Glutamatergic neuron (in vitro differentiated cells): ENCODE data around the gene CCDC134. TPM values are rescaled to one million over a fixed set of nuclear protein-coding genes. Genes with fewer than 3 reads are reported as not detected.

Source experiments
- DNase-seq: peaks from one replicate; pipeline ENCODE4 v3.0.0; 2022
- H3K27ac Mint-ChIP-seq: one replicate; pipeline ENCODE4 v1.8.0; 2020; ENCODE audit warnings: mild to moderate bottlenecking, mixed read lengths, inconsistent platforms; ENCODE audit not compliant: unreplicated experiment
- H3K27me3 Mint-ChIP-seq: one replicate; pipeline ENCODE4 v1.8.0; 2020; ENCODE audit warnings: mild to moderate bottlenecking, moderate library complexity, mixed read lengths, inconsistent platforms; ENCODE audit not compliant: unreplicated experiment
- H3K36me3 Mint-ChIP-seq: one replicate; pipeline ENCODE4 v1.8.0; 2020; ENCODE audit warnings: mild to moderate bottlenecking, mixed read lengths, inconsistent platforms; ENCODE audit not compliant: unreplicated experiment
- H3K4me1 Mint-ChIP-seq: one replicate; pipeline ENCODE4 v1.8.0; 2020; ENCODE audit warnings: mild to moderate bottlenecking, low read depth, mixed read lengths, inconsistent platforms; ENCODE audit not compliant: unreplicated experiment
- H3K4me3 Mint-ChIP-seq: one replicate; pipeline ENCODE4 v1.8.0; 2020; ENCODE audit warnings: mild to moderate bottlenecking, mixed read lengths, inconsistent platforms; ENCODE audit not compliant: unreplicated experiment
- H3K9me3 Mint-ChIP-seq: one replicate; pipeline ENCODE4 v1.8.0; 2020; ENCODE audit warnings: mild to moderate bottlenecking, moderate library complexity, mixed read lengths, inconsistent platforms; ENCODE audit not compliant: unreplicated experiment
- total RNA-seq: library from RNA; stranded (reverse); fragmentation: NEBNext Ultra II Directional; extraction: Animal tissue kit (Norgen Biotek cat#: 25700); gene quantifications from one replicate; pipeline ENCODE4 v1.2.1, GENCODE V29; 2021; ENCODE audit not compliant: unreplicated experiment
- TF ChIP-seq, protein P1 (sequence below): fragments of 200-600 bp; sonication (generic); IDR thresholded peaks from one replicate; pipeline ENCODE4 v1.5.0; 2021; ENCODE audit not compliant: partially characterized antibody, unreplicated experiment

The CCDC134 gene
- total RNA-seq, 1 donor from 2014 or later = 9.4 TPM

DNA sequence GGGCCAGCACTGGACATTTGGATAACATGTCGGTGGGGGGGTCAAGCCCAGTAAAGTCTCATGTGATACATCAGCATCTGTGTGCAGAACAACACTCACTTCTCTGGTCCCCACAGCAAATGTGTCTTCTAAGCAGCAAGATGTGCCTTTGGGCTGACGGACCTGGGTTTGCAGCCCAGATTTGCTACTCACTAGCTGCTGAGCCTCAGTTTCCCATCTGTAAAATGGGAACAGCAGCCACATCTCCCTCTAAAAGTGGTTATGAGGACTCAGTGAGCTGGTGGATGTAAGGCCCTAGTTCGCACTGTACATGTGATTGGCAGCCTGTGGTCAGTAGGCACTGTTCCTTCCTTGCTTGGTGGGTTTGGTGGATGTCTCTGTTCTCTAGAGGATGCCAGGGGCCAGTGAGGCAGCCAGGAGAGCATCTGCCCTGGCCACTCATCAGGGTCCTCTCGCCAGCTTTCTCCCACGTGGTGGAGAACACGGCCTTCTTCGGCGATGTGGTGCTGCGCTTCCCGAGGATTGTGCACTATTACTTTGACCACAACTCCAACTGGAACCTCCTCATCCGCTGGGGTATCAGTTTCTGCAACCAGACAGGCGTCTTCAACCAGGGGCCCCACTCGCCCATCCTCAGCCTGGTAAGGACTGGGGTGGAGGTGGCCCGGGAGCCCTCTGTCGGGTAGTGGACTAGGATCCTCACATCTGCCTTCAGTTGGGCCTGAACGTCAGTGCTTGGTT, 12.5 kb downstream of the CCDC134 start:
- Mint-ChIP-seq H3K27me3 (no peaks in the 10 kb centered on the region), H3K36me3 (peaks cover 14% of the 10 kb centered on the region), H3K9me3 (no peaks in the 10 kb centered on the region), H3K27ac (no peak overlapping the region), H3K4me3 (no peak overlapping the region), H3K4me1 (no peaks in the 10 kb centered on the region)
- no peak for DNase-seq
- TF ChIP-seq, protein P1, sequence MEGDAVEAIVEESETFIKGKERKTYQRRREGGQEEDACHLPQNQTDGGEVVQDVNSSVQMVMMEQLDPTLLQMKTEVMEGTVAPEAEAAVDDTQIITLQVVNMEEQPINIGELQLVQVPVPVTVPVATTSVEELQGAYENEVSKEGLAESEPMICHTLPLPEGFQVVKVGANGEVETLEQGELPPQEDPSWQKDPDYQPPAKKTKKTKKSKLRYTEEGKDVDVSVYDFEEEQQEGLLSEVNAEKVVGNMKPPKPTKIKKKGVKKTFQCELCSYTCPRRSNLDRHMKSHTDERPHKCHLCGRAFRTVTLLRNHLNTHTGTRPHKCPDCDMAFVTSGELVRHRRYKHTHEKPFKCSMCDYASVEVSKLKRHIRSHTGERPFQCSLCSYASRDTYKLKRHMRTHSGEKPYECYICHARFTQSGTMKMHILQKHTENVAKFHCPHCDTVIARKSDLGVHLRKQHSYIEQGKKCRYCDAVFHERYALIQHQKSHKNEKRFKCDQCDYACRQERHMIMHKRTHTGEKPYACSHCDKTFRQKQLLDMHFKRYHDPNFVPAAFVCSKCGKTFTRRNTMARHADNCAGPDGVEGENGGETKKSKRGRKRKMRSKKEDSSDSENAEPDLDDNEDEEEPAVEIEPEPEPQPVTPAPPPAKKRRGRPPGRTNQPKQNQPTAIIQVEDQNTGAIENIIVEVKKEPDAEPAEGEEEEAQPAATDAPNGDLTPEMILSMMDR = no peak

DNA sequence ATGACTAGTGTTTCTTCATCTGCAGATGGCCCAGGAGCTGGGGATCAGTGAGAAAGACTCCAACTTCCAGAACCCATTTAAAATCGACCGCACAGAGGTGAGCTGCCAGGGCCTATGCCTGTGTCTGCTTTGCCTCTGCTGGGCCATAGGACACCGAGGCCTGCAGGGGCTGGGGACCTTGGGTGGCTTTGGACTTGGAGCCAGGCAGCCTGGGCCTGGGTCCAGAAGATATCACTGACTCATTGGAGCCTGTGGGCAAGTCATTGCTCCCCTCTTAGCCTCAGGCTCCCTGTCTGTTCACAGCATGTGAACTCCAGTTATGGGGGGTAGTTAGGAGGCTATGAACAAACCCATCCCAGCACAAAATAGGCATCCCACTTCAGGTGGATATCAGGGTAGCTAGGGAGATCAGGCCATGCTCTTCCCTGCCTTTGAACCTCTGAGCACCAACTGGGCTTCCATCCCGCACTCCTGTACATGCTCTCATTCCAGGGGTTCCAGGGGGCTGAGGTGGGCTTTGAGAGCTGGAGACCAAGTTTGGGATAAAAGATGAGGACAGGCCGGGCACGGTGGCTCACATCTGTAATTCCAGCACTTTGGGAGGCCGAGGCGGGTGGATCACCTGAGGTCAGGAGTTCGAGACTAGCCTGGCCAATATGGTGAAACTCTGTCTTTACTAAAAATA, 13.4 kb downstream of the CCDC134 start:
- peaks cover 12% of the 10 kb centered on the region for H3K36me3 Mint-ChIP-seq
- H3K4me1 Mint-ChIP-seq = no peaks in the 10 kb centered on the region
- TF ChIP-seq, protein P1 = no peak
- no peak overlapping the region for H3K4me3 Mint-ChIP-seq
- no peak overlapping the region for H3K27ac Mint-ChIP-seq
- no peaks in the 10 kb centered on the region for H3K9me3 Mint-ChIP-seq
- DNase-seq = no peak
- H3K27me3 Mint-ChIP-seq = no peaks in the 10 kb centered on the region

DNA sequence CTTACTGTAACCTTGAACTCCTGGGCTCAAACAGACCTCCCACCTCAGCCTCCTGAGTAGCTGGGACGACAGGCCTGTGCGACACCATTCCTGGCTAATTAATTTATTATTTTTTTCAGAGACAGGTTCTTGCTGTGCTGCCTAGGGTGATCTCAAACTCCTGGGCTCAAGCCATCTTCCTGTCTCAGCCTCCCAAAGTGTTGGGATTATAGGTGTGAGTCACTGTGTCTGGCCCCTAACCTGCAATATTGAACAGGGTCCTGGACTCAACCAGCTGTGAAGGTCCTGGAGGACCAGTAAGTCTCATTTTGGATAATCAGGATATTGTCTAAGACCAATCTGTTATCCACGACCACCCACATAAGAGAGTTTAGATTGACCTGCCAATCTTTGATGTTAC, 15.2 kb downstream of the CCDC134 start:
- H3K4me3 Mint-ChIP-seq = no peak overlapping the region
- no peak for DNase-seq
- H3K27me3 Mint-ChIP-seq = no peaks in the 10 kb centered on the region
- H3K27ac Mint-ChIP-seq = no peak overlapping the region
- H3K36me3 Mint-ChIP-seq = no peaks in the 10 kb centered on the region
- TF ChIP-seq, protein P1 = no peak
- no peaks in the 10 kb centered on the region for H3K9me3 Mint-ChIP-seq
- peaks cover 9% of the 10 kb centered on the region for H3K4me1 Mint-ChIP-seq

DNA sequence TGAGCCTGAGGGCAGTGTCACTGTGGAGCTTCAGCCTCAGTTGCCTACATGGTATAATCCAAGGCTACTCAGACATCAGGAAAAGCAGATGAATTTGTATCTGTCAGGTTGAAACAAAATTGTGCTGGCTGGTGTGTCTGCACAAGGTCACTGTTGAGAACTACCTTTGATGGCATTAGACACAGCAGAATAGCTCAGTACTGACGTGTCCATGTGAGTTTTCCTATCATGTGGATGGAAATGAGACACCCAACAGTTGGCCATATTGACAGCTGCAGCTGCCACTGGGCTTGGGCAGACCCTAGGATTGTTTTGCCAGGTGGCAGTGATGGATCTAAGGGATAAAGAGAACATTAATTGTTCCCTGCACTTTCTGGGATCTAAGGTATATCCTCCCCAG, 15.8 kb downstream of the CCDC134 start:
- Mint-ChIP-seq H3K36me3 (no peaks in the 10 kb centered on the region), H3K27me3 (no peaks in the 10 kb centered on the region), H3K9me3 (no peaks in the 10 kb centered on the region), H3K4me1 (peaks cover 13% of the 10 kb centered on the region), H3K27ac (no peak overlapping the region), H3K4me3 (no peak overlapping the region)
- TF ChIP-seq, protein P1 = no peak
- no peak for DNase-seq

DNA sequence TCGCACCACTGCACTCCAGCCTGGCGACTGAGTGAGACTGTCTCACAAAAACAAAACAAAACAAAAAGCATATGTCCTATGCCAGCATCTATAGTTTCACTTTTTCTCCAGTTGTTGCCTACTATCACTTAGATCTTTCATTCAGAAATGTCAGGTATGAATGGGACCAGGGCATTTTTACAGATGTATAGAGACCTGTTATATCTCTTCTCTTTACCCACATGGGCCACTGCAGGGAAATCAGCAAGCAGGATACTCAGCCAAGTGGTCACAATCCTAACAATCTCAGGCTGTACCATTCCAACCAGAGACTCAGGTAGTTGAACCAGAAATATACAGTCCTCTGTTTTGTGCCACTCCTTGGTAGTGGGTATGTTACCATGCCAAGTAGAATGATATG, 16.4 kb downstream of the CCDC134 start:
- peaks cover 5% of the 10 kb centered on the region for H3K9me3 Mint-ChIP-seq
- peaks cover 4% of the 10 kb centered on the region for H3K27me3 Mint-ChIP-seq
- no peak for DNase-seq
- H3K36me3 Mint-ChIP-seq = no peaks in the 10 kb centered on the region
- H3K4me1 Mint-ChIP-seq = peaks cover 18% of the 10 kb centered on the region
- no peak overlapping the region for H3K4me3 Mint-ChIP-seq
- no peak overlapping the region for H3K27ac Mint-ChIP-seq
- TF ChIP-seq, protein P1 = no peak
